OCI-LY1 (cell line): ENCODE data around the gene PLG.
"Not testable (repeated sequence)": the region's sequence is repeated elsewhere in the genome, so short reads cannot be mapped to it uniquely, and the experiment has no call there.

Experiments
- EZH2 ChIP-seq: fragments of 200-600 bp; sonication (generic), shearing (Covaris generic); IDR thresholded peaks from 2 replicates; pipeline ENCODE4 v1.8.0; 2017; ENCODE audit warnings: borderline replicate concordance, mixed run types, mild to moderate bottlenecking, antibody characterized with exemption, low read length, moderate library complexity, mixed read lengths
- TF ChIP-seq, protein P1 (sequence below): fragments of 200-600 bp; sonication (generic), shearing (Covaris generic); IDR thresholded peaks from 2 replicates; pipeline ENCODE4 v1.5.1; 2017; ENCODE audit warnings: mild to moderate bottlenecking, antibody characterized with exemption, low read length, moderate library complexity, mixed read lengths

- TF ChIP-seq EZH2, result not testable (repeated sequence)
- TF ChIP-seq, protein P1, sequence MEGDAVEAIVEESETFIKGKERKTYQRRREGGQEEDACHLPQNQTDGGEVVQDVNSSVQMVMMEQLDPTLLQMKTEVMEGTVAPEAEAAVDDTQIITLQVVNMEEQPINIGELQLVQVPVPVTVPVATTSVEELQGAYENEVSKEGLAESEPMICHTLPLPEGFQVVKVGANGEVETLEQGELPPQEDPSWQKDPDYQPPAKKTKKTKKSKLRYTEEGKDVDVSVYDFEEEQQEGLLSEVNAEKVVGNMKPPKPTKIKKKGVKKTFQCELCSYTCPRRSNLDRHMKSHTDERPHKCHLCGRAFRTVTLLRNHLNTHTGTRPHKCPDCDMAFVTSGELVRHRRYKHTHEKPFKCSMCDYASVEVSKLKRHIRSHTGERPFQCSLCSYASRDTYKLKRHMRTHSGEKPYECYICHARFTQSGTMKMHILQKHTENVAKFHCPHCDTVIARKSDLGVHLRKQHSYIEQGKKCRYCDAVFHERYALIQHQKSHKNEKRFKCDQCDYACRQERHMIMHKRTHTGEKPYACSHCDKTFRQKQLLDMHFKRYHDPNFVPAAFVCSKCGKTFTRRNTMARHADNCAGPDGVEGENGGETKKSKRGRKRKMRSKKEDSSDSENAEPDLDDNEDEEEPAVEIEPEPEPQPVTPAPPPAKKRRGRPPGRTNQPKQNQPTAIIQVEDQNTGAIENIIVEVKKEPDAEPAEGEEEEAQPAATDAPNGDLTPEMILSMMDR, result not testable (repeated sequence)
Observed at GRCh38 chr6:160695622-160696021, 6.4 kb upstream of the PLG start.
